Rectal smooth muscle tissue (tissue), 1 donor: ENCODE results near the gene C1orf52.

Source experiments
- H3K27ac ChIP-seq: one replicate; pipeline ENCODE4 v1.7.0; 2013; ENCODE audit warnings: low read depth, low read length, inconsistent platforms
- H3K27me3 ChIP-seq: one replicate; pipeline ENCODE4 v1.7.0; 2013; ENCODE audit warnings: low read length; ENCODE audit not compliant: control insufficient read depth, insufficient read depth
- H3K36me3 ChIP-seq: one replicate; pipeline ENCODE4 v1.7.0; 2013; ENCODE audit warnings: low read length; ENCODE audit not compliant: control insufficient read depth, insufficient read depth
- H3K4me1 ChIP-seq: one replicate; pipeline ENCODE4 v1.7.0; 2013; ENCODE audit warnings: low read length; ENCODE audit not compliant: control insufficient read depth, insufficient read depth
- H3K4me3 ChIP-seq: one replicate; pipeline ENCODE4 v1.7.0; 2013; ENCODE audit warnings: low read length
- H3K9ac ChIP-seq: one replicate; pipeline ENCODE4 v1.7.0; 2013; ENCODE audit warnings: low read length

Gene C1orf52

GRCh38 chr1:85224295-85224694, 35.2 kb downstream of the C1orf52 start:
- H3K4me1 ChIP-seq = peaks cover 33% of the 10 kb centered on the region
- H3K9ac ChIP-seq = no peak overlapping the region
- H3K4me3 ChIP-seq = no peak overlapping the region
- peak overlapping the region; percentile 69 for H3K27ac ChIP-seq
- H3K36me3 ChIP-seq = no peaks in the 10 kb centered on the region
- no peaks in the 10 kb centered on the region for H3K27me3 ChIP-seq

GRCh38 chr1:85223334-85223733, 36.1 kb downstream of the C1orf52 start:
- no peaks in the 10 kb centered on the region for H3K27me3 ChIP-seq
- H3K9ac ChIP-seq = no peak overlapping the region
- no peaks in the 10 kb centered on the region for H3K36me3 ChIP-seq
- H3K4me3 ChIP-seq = no peak overlapping the region
- H3K4me1 ChIP-seq = peaks cover 35% of the 10 kb centered on the region
- peak overlapping the region; percentile 95 for H3K27ac ChIP-seq

GRCh38 chr1:85220756-85221201, 38.7 kb downstream of the C1orf52 start:
- Histone ChIP-seq H3K27ac (peak overlapping the region; percentile 95), H3K9ac (no peak overlapping the region), H3K4me1 (peaks cover 35% of the 10 kb centered on the region), H3K27me3 (no peaks in the 10 kb centered on the region), H3K4me3 (no peak overlapping the region), H3K36me3 (no peaks in the 10 kb centered on the region)

- Histone ChIP-seq H3K4me1 (peaks cover 29% of the 10 kb centered on the region), H3K4me3 (no peak overlapping the region), H3K27me3 (no peaks in the 10 kb centered on the region), H3K36me3 (no peaks in the 10 kb centered on the region), H3K9ac (no peak overlapping the region), H3K27ac (peak overlapping the region; percentile 95)
Observed at GRCh38 chr1:85219853-85220610, 39.4 kb downstream of the C1orf52 start.

- H3K27ac ChIP-seq = no peak overlapping the region
- H3K9ac ChIP-seq = no peak overlapping the region
- no peak overlapping the region for H3K4me3 ChIP-seq
- H3K4me1 ChIP-seq = peaks cover 21% of the 10 kb centered on the region
- no peaks in the 10 kb centered on the region for H3K36me3 ChIP-seq
- no peaks in the 10 kb centered on the region for H3K27me3 ChIP-seq
Observed at GRCh38 chr1:85216697-85217096, 42.8 kb downstream of the C1orf52 start.

GRCh38 chr1:85214654-85215053, 44.8 kb downstream of the C1orf52 start:
- Histone ChIP-seq H3K4me1 (peaks cover 4% of the 10 kb centered on the region), H3K27ac (peak overlapping the region; percentile 55), H3K4me3 (no peak overlapping the region), H3K36me3 (no peaks in the 10 kb centered on the region), H3K9ac (no peak overlapping the region), H3K27me3 (no peaks in the 10 kb centered on the region)

- H3K4me1 ChIP-seq = peaks cover 5% of the 10 kb centered on the region
- no peaks in the 10 kb centered on the region for H3K36me3 ChIP-seq
- no peak overlapping the region for H3K4me3 ChIP-seq
- no peak overlapping the region for H3K27ac ChIP-seq
- no peak overlapping the region for H3K9ac ChIP-seq
- no peaks in the 10 kb centered on the region for H3K27me3 ChIP-seq
Observed at GRCh38 chr1:85208488-85208887, 51.0 kb downstream of the C1orf52 start.

GRCh38 chr1:85203573-85204171, 55.8 kb downstream of the C1orf52 start:
- H3K36me3 ChIP-seq = no peaks in the 10 kb centered on the region
- H3K4me3 ChIP-seq = no peak overlapping the region
- peaks cover 7% of the 10 kb centered on the region for H3K4me1 ChIP-seq
- no peak overlapping the region for H3K9ac ChIP-seq
- no peak overlapping the region for H3K27ac ChIP-seq
- peaks cover 4% of the 10 kb centered on the region for H3K27me3 ChIP-seq

GRCh38 chr1:85202864-85203255, 56.6 kb downstream of the C1orf52 start:
- Histone ChIP-seq H3K4me1 (peaks cover 7% of the 10 kb centered on the region), H3K27me3 (peaks cover 4% of the 10 kb centered on the region), H3K36me3 (no peaks in the 10 kb centered on the region), H3K27ac (no peak overlapping the region), H3K9ac (no peak overlapping the region), H3K4me3 (peak overlapping the region; percentile 68)

GRCh38 chr1:85202092-85202863, 57.2 kb downstream of the C1orf52 start:
- peak overlapping the region; percentile 98 for H3K27ac ChIP-seq
- peak overlapping the region; percentile 7 for H3K9ac ChIP-seq

GRCh38 chr1:85201340-85202091, 57.9 kb downstream of the C1orf52 start:
- peak overlapping the region; percentile 98 for H3K27ac ChIP-seq
- H3K4me1 ChIP-seq = peaks cover 7% of the 10 kb centered on the region
- peak overlapping the region; percentile 68 for H3K4me3 ChIP-seq
- peak overlapping the region; percentile 54 for H3K9ac ChIP-seq
- H3K36me3 ChIP-seq = no peaks in the 10 kb centered on the region
- H3K27me3 ChIP-seq = peaks cover 4% of the 10 kb centered on the region

More at GRCh38 chr1:85202092-85202863, 57.2 kb downstream of the C1orf52 start:
- H3K36me3 ChIP-seq = no peaks in the 10 kb centered on the region
- peaks cover 4% of the 10 kb centered on the region for H3K27me3 ChIP-seq
- peak overlapping the region; percentile 68 for H3K4me3 ChIP-seq
- H3K4me1 ChIP-seq = peaks cover 7% of the 10 kb centered on the region
